Liver (tissue), 3 donors: Measurements from ENCODE around the gene ACTN2.

Experiments used
- EGR1 ChIP-seq, 2 donors: IDR thresholded peaks; 2 replicates each; pipeline ENCODE4 v1.6.1; 2016 to 2018; ENCODE audit warnings: antibody characterized with exemption in 2 of 2, low read depth in 2 of 2
- GABPA ChIP-seq, 2 donors: IDR thresholded peaks in 1 of 2; conservative IDR thresholded peaks in 1 of 2; 2 replicates each; pipeline ENCODE4 v1.6.1; 2016; ENCODE audit warnings: antibody characterized with exemption in 2 of 2, mild to moderate bottlenecking in 1 of 2, moderate library complexity in 1 of 2
- RAD21 ChIP-seq, 2 donors: IDR thresholded peaks; 2 replicates each; pipeline ENCODE4 v1.6.1; 2016; ENCODE audit warnings: antibody characterized with exemption in 2 of 2, mild to moderate bottlenecking in 2 of 2
- RXRA ChIP-seq, 2 donors: IDR thresholded peaks; 2 replicates each; pipeline ENCODE4 v1.6.1; 2017 to 2018; ENCODE audit warnings: antibody characterized with exemption in 2 of 2, mild to moderate bottlenecking in 1 of 2
- TF ChIP-seq, protein P1 (sequence below): fragments of 150-350 bp; IDR thresholded peaks from 2 replicates; pipeline ENCODE4 v1.5.1; 2017; ENCODE audit warnings: improper control_type of control experiment, low read depth, low read length; ENCODE audit not compliant: missing input control
- TF ChIP-seq, protein P2 (sequence below): IDR thresholded peaks from 2 replicates; pipeline ENCODE4 v1.6.1; 2016; ENCODE audit warnings: antibody characterized with exemption, mild to moderate bottlenecking
- TF ChIP-seq, protein P3 (sequence below): IDR thresholded peaks from 2 replicates; pipeline ENCODE4 v1.6.1; 2016; ENCODE audit warnings: antibody characterized with exemption
- donor health status: healthy.
- donor health status: healthy.

DNA sequence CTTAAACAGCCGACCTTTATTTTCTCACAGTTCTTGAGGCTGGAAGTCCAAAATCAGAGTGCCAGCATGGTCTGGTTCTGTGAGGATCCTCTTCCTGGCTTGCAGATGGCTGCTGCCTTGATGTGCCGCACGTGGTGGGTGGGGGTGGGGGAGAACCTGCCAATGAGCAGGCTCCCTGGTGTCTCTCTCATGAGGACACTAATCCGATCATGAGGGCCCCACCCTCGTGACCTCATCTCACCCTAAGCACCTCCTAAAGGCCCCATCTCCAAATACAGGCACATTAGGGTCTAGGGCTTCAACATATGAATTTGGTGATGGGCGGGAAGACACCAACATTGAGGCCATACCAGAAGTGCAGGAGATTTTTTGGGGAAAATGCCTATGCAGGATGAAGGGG is 37.8 kb downstream of the ACTN2 start:
- no peak for TF ChIP-seq RAD21 (IDR thresholded peaks at IDR 0.05)
- TF ChIP-seq, protein P1, sequence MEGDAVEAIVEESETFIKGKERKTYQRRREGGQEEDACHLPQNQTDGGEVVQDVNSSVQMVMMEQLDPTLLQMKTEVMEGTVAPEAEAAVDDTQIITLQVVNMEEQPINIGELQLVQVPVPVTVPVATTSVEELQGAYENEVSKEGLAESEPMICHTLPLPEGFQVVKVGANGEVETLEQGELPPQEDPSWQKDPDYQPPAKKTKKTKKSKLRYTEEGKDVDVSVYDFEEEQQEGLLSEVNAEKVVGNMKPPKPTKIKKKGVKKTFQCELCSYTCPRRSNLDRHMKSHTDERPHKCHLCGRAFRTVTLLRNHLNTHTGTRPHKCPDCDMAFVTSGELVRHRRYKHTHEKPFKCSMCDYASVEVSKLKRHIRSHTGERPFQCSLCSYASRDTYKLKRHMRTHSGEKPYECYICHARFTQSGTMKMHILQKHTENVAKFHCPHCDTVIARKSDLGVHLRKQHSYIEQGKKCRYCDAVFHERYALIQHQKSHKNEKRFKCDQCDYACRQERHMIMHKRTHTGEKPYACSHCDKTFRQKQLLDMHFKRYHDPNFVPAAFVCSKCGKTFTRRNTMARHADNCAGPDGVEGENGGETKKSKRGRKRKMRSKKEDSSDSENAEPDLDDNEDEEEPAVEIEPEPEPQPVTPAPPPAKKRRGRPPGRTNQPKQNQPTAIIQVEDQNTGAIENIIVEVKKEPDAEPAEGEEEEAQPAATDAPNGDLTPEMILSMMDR, result no peak
- TF ChIP-seq EGR1 (IDR thresholded peaks at IDR 0.05; ENCODE audit: low read depth in 2 of 2), result no peak
- TF ChIP-seq, protein P2, sequence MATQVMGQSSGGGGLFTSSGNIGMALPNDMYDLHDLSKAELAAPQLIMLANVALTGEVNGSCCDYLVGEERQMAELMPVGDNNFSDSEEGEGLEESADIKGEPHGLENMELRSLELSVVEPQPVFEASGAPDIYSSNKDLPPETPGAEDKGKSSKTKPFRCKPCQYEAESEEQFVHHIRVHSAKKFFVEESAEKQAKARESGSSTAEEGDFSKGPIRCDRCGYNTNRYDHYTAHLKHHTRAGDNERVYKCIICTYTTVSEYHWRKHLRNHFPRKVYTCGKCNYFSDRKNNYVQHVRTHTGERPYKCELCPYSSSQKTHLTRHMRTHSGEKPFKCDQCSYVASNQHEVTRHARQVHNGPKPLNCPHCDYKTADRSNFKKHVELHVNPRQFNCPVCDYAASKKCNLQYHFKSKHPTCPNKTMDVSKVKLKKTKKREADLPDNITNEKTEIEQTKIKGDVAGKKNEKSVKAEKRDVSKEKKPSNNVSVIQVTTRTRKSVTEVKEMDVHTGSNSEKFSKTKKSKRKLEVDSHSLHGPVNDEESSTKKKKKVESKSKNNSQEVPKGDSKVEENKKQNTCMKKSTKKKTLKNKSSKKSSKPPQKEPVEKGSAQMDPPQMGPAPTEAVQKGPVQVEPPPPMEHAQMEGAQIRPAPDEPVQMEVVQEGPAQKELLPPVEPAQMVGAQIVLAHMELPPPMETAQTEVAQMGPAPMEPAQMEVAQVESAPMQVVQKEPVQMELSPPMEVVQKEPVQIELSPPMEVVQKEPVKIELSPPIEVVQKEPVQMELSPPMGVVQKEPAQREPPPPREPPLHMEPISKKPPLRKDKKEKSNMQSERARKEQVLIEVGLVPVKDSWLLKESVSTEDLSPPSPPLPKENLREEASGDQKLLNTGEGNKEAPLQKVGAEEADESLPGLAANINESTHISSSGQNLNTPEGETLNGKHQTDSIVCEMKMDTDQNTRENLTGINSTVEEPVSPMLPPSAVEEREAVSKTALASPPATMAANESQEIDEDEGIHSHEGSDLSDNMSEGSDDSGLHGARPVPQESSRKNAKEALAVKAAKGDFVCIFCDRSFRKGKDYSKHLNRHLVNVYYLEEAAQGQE, result no peak
- TF ChIP-seq, protein P3, sequence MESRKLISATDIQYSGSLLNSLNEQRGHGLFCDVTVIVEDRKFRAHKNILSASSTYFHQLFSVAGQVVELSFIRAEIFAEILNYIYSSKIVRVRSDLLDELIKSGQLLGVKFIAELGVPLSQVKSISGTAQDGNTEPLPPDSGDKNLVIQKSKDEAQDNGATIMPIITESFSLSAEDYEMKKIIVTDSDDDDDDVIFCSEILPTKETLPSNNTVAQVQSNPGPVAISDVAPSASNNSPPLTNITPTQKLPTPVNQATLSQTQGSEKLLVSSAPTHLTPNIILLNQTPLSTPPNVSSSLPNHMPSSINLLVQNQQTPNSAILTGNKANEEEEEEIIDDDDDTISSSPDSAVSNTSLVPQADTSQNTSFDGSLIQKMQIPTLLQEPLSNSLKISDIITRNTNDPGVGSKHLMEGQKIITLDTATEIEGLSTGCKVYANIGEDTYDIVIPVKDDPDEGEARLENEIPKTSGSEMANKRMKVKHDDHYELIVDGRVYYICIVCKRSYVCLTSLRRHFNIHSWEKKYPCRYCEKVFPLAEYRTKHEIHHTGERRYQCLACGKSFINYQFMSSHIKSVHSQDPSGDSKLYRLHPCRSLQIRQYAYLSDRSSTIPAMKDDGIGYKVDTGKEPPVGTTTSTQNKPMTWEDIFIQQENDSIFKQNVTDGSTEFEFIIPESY, result no peak
- TF ChIP-seq GABPA (IDR thresholded peaks at IDR 0.05 in 1 of 2, conservative IDR thresholded peaks at IDR 0.05 in 1 of 2), result no peak
- TF ChIP-seq RXRA (IDR thresholded peaks at IDR 0.05), result no peak
